GM12891 (cell line): ENCODE measurements around the gene SMIM20.

Experiments used
- PAX5 ChIP-seq: IDR thresholded peaks from 2 replicates; pipeline ENCODE4 v1.6.1; 2011; ENCODE audit warnings: low read length, moderate library complexity, mild to moderate bottlenecking; ENCODE audit not compliant: insufficient read depth, severe bottlenecking
- POLR2A ChIP-seq: IDR thresholded peaks from 2 replicates; pipeline ENCODE4 v1.6.1; 2011; ENCODE audit warnings: low read depth, low read length, control low read depth
- POLR2AphosphoS5 ChIP-seq: IDR thresholded peaks from 2 replicates; pipeline ENCODE4 v1.6.1; 2011; ENCODE audit warnings: low read depth, low read length, control low read depth
- POU2F2 ChIP-seq: IDR thresholded peaks from 2 replicates; pipeline ENCODE4 v1.6.1; 2011; ENCODE audit warnings: low read depth, mild to moderate bottlenecking, control low read depth, low read length, moderate library complexity
- SPI1 ChIP-seq: IDR thresholded peaks from 2 replicates; pipeline ENCODE4 v1.6.1; 2011; ENCODE audit warnings: low read depth, low read length, control low read depth
- TAF1 ChIP-seq: IDR thresholded peaks from 2 replicates; pipeline ENCODE4 v1.6.1; 2011; ENCODE audit warnings: low read depth, low read length, control low read depth

- TF ChIP-seq POLR2A (no peak), POLR2AphosphoS5 (no peak), TAF1 (no peak), PAX5 (no peak), SPI1 (no peak), POU2F2 (no peak)
These were observed 24.3 kb downstream of the SMIM20 start for GRCh38 chr4:25938366-25938765.
